Hepatocyte (in vitro differentiated cells): ENCODE measurements around the gene APPL2. TPM values are rescaled to one million over a fixed set of nuclear protein-coding genes. Genes with fewer than 3 reads are reported as not detected.
A peak's percentile ranks its signal among the peaks of the same experiment; 100 is the strongest.

Experiments
- DNase-seq: peaks from one replicate; pipeline ENCODE4 v3.0.0-alpha.2; 2016; ENCODE audit warnings: low spot score
- H2AFZ ChIP-seq: fragments of 200-600 bp; sonication (generic); 2 replicates; pipeline ENCODE4 v1.6.0; 2016; ENCODE audit warnings: antibody characterized with exemption, mild to moderate bottlenecking
- H3K27ac ChIP-seq: fragments of 200-600 bp; sonication (generic); 2 replicates; pipeline ENCODE4 v1.5.1; 2016; ENCODE audit warnings: mild to moderate bottlenecking
- H3K27me3 ChIP-seq: fragments of 200-600 bp; sonication (generic); 2 replicates; pipeline ENCODE4 v1.6.1; 2016
- H3K36me3 ChIP-seq: fragments of 200-600 bp; sonication (generic); replicated peaks from 2 replicates; pipeline ENCODE4 v1.5.1; 2016; ENCODE audit warnings: low read depth; ENCODE audit not compliant: insufficient read depth
- H3K4me1 ChIP-seq: fragments of 200-600 bp; sonication (generic); 2 replicates; pipeline ENCODE4 v1.5.1; 2016; ENCODE audit warnings: mild to moderate bottlenecking, moderate library complexity; ENCODE audit not compliant: insufficient read depth
- H3K4me2 ChIP-seq: fragments of 200-600 bp; sonication (generic); 2 replicates; pipeline ENCODE4 v1.6.0; 2016
- H3K4me3 ChIP-seq: fragments of 200-600 bp; sonication (generic); 2 replicates; pipeline ENCODE4 v1.5.1; 2016; ENCODE audit warnings: mild to moderate bottlenecking
- H3K79me2 ChIP-seq: fragments of 200-600 bp; sonication (generic); 2 replicates; pipeline ENCODE4 v1.6.0; 2017; ENCODE audit warnings: mild to moderate bottlenecking
- H3K9me2 ChIP-seq: fragments of 200-600 bp; sonication (generic); replicated peaks from 2 replicates; pipeline ENCODE4 v1.6.0; 2017; ENCODE audit warnings: mild to moderate bottlenecking; ENCODE audit not compliant: insufficient read depth
- H3K9me3 ChIP-seq: fragments of 200-600 bp; sonication (generic); 2 replicates; pipeline ENCODE4 v1.5.1; 2016; ENCODE audit warnings: low read depth, mild to moderate bottlenecking
- H4K20me1 ChIP-seq: fragments of 200-600 bp; sonication (generic); 2 replicates; pipeline ENCODE4 v1.6.0; 2016; ENCODE audit warnings: mild to moderate bottlenecking; ENCODE audit not compliant: insufficient read depth, poor library complexity, severe bottlenecking
- EZH2 ChIP-seq: fragments of 200-600 bp; sonication (generic); IDR thresholded peaks from 2 replicates; pipeline ENCODE4 v1.6.1; 2016; ENCODE audit warnings: antibody characterized with exemption, mild to moderate bottlenecking, borderline replicate concordance
- EZH2phosphoT487 ChIP-seq: fragments of 200-600 bp; sonication (generic); IDR thresholded peaks from one replicate; pipeline ENCODE4 v1.6.1; 2018; ENCODE audit warnings: antibody characterized with exemption, mild to moderate bottlenecking, low read depth, moderate library complexity; ENCODE audit not compliant: unreplicated experiment, severe bottlenecking
- WGBS: methylation state at CpG from one replicate; pipeline ENCODE4 v1.1.6; 2016; ENCODE audit warnings: low lambda C conversion rate; ENCODE audit errors: missing lambda C conversion rate; 5-methylcytosine and 5-hydroxymethylcytosine counted together
- polyA plus RNA-seq: library from polyadenylated mRNA; unstranded; fragments of >200 nt; fragmentation: Nextera tagmentation; extraction: Ambion mirVana; gene quantifications from 2 replicates; pipeline ENCODE4 v1.2.1, GENCODE V29; 2016
- total RNA-seq: library from RNA; depleted of rRNA; stranded (reverse); fragments of >200 nt; gene quantifications from 2 replicates; pipeline ENCODE4 v1.2.3, GENCODE V29; 2014
- TF ChIP-seq, protein P1 (sequence below): fragments of 200-600 bp; sonication (generic); IDR thresholded peaks from 2 replicates; pipeline ENCODE4 v1.5.1; 2016; ENCODE audit warnings: antibody characterized with exemption, mild to moderate bottlenecking; ENCODE audit not compliant: poor library complexity

The APPL2 gene
- total and polyA plus RNA-seq, 2 experiments from 2014 or later: 42.2 to 74.1 TPM

DNA sequence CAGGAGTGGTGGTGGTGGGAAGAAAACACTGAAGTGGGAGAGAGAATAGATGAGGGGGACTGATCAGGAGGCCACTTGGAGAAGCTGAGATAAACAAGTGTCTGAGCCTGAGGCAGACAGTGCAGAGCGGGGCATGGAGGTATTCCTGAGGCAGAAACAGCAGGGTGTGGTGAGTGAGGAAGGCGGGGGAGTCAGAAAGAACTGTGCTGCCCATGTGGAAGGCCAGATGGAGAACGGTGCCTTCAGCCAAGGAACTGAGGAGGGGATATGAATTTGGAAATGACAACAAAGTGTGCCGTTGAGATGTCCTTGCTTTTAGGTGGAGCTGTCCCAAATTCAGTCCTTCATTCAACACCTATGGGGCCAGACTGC is 13.7 kb downstream of the APPL2 start:
- no peaks in the 10 kb centered on the region for H3K9me2 ChIP-seq
- peak overlapping the region; percentile 88 for H3K27ac ChIP-seq
- no peak for TF ChIP-seq EZH2phosphoT487
- TF ChIP-seq, protein P1, sequence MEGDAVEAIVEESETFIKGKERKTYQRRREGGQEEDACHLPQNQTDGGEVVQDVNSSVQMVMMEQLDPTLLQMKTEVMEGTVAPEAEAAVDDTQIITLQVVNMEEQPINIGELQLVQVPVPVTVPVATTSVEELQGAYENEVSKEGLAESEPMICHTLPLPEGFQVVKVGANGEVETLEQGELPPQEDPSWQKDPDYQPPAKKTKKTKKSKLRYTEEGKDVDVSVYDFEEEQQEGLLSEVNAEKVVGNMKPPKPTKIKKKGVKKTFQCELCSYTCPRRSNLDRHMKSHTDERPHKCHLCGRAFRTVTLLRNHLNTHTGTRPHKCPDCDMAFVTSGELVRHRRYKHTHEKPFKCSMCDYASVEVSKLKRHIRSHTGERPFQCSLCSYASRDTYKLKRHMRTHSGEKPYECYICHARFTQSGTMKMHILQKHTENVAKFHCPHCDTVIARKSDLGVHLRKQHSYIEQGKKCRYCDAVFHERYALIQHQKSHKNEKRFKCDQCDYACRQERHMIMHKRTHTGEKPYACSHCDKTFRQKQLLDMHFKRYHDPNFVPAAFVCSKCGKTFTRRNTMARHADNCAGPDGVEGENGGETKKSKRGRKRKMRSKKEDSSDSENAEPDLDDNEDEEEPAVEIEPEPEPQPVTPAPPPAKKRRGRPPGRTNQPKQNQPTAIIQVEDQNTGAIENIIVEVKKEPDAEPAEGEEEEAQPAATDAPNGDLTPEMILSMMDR: no peak
- TF ChIP-seq EZH2: no peak
- 72% methylated on average over 4 of the region's 4 CpGs for WGBS
- H3K4me3 ChIP-seq: no peak overlapping the region
- H4K20me1 ChIP-seq: no peaks in the 10 kb centered on the region
- no peak for DNase-seq
- H3K4me1 ChIP-seq: peaks cover 47% of the 10 kb centered on the region
- no peaks in the 10 kb centered on the region for H3K27me3 ChIP-seq
- no peak overlapping the region for H3K4me2 ChIP-seq
- no peak overlapping the region for H2AFZ ChIP-seq
- peaks cover 88% of the 10 kb centered on the region for H3K79me2 ChIP-seq
- no peaks in the 10 kb centered on the region for H3K36me3 ChIP-seq
- H3K9me3 ChIP-seq: no peaks in the 10 kb centered on the region

DNA sequence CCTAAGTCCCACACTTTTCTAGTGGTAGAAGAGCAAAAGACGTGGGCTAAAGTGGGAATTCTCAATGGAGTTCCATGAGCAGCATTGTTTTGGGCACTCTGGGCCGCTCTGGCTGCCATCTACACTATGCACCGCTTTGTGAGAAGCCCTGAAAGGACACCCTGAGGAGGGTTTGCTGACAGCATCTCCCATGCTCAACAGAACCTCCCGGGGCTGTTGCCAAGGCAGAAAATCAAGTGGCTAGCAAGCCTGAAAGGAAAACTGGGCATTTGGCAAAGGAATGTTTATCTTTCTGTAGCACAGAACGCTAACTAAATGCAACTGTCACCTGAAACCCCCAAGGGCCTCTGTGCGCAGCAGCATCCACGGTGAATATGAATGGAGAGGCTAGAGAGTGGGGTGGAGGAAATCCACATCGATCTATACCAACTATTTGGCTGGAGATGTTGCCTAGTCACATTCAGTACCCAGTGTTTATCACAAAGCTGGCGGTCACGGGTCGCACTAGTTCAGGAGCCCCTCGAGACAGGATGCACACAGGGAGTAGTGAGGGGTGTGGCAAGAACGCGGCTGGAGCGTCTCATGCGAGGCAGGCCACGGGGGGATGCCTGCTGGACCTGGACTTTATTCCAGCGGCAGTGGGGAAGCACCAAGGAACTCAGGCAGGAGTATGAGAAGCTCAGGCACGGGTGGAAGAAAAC is 14.2 kb downstream of the APPL2 start:
- Histone ChIP-seq H3K4me2 (peak overlapping the region; percentile 7), H3K4me1 (peaks cover 45% of the 10 kb centered on the region), H3K9me3 (no peaks in the 10 kb centered on the region), H3K4me3 (no peak overlapping the region), H3K27me3 (no peaks in the 10 kb centered on the region), H3K27ac (peak overlapping the region; percentile 88), H4K20me1 (no peaks in the 10 kb centered on the region), H3K36me3 (no peaks in the 10 kb centered on the region), H3K79me2 (peaks cover 85% of the 10 kb centered on the region), H3K9me2 (no peaks in the 10 kb centered on the region), H2AFZ (no peak overlapping the region)
- 79% methylated on average over 18 of the region's 19 CpGs for WGBS
- TF ChIP-seq EZH2 (no peak), EZH2phosphoT487 (no peak)
- TF ChIP-seq, protein P1: no peak
- no peak for DNase-seq

DNA sequence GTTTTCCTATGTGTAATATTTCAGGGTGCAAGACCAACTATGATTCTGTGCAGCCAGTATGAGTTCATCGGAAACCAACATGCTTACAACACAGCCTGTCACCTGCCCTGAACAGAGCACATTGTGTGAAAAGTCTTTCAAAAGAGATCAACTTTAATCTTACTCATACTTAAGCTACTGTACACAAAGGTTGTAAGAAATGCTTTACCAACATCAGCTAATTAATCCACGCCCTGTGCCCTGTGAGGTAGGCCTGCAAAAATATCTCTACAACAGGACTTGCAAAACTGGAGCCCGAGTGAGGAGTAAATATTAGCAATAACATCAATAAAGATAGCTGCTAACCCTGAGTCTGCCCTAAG is 15.1 kb downstream of the APPL2 start:
- no peaks in the 10 kb centered on the region for H4K20me1 ChIP-seq
- H3K9me2 ChIP-seq: no peaks in the 10 kb centered on the region
- peak overlapping the region; percentile 7 for H3K4me2 ChIP-seq
- H3K27ac ChIP-seq: peak overlapping the region; percentile 95
- H3K27me3 ChIP-seq: no peaks in the 10 kb centered on the region
- H3K4me1 ChIP-seq: peaks cover 42% of the 10 kb centered on the region
- H3K36me3 ChIP-seq: peaks cover 3% of the 10 kb centered on the region
- WGBS: 55% methylated on average over 3 of the region's 3 CpGs
- TF ChIP-seq EZH2 (no peak), EZH2phosphoT487 (no peak)
- TF ChIP-seq, protein P1: no peak
- peak; percentile 49 for DNase-seq
- H3K4me3 ChIP-seq: no peak overlapping the region
- H3K79me2 ChIP-seq: peaks cover 77% of the 10 kb centered on the region
- no peaks in the 10 kb centered on the region for H3K9me3 ChIP-seq
- H2AFZ ChIP-seq: no peak overlapping the region
